ENCODE measurements around the gene POLR2C. TPM values are rescaled to one million over a fixed set of nuclear protein-coding genes. Genes with fewer than 3 reads are reported as not detected.

The POLR2C gene
- total and polyA plus RNA-seq, 2 of the 13 experiments (the other 11 are each of a cell fraction or from before 2014, with no cell fraction given): 104 to 216 TPM

GRCh38 chr16:57504491-57504890, 42.0 kb downstream of the POLR2C start:
- ATAC-seq (no peak), FAIRE-seq (no peak), DNase-seq (ENCODE audit: low spot score) (no peak)
- no peak overlapping the region for H3K9ac ChIP-seq (ENCODE audit: insufficient read depth, low read depth, low read length)
- peaks cover 8 to 51% of the 10 kb centered on the region in 2 experiments; a peak in 4 of 5 replicates for H3K27me3 ChIP-seq (ENCODE audit: control insufficient read depth in 1 of 2, insufficient read depth in 2 of 2, low read length in 2 of 2)
- H2AFZ ChIP-seq (ENCODE audit: low read length): no peak overlapping the region
- H3K4me1 ChIP-seq (ENCODE audit: insufficient read depth, low read length): peaks cover 41% of the 10 kb centered on the region
- no peaks in the 10 kb centered on the region for H4K20me1 ChIP-seq (ENCODE audit: insufficient read depth, low read length)
- H3K9me3 ChIP-seq (ENCODE audit: low read length): no peaks in the 10 kb centered on the region
- no peak overlapping the region for H3K27ac ChIP-seq (ENCODE audit: extremely low read length, insufficient read depth, low read length)
- no peak overlapping the region for H3K4me2 ChIP-seq (ENCODE audit: low read depth, low read length)
- BruUV-seq (replicated peaks): no TSS peak
- TF ChIP-seq AHR (CRISPR knock-in tag; IDR thresholded peaks at IDR 0.05) (no peak), ESRRA (CRISPR knock-in tag; IDR thresholded peaks at IDR 0.05; ENCODE audit: low read depth) (no peak), FOXJ3 (CRISPR knock-in tag; IDR thresholded peaks at IDR 0.05; ENCODE audit: borderline replicate concordance) (no peak), MED8 (CRISPR knock-in tag; IDR thresholded peaks at IDR 0.05; ENCODE audit: insufficient replicate concordance) (no peak), NFE2 (CRISPR knock-in tag; IDR thresholded peaks at IDR 0.05) (no peak), ZNF24 (IDR thresholded peaks at IDR 0.05) (no peak), ZNF781 (CRISPR knock-in tag; IDR thresholded peaks at IDR 0.05; ENCODE audit: borderline replicate concordance, not compliant biosample characterization) (no peak), CENPT (CRISPR knock-in tag; IDR thresholded peaks at IDR 0.05; ENCODE audit: low read depth) (no peak), SPEN (CRISPR knock-in tag; IDR thresholded peaks at IDR 0.05; ENCODE audit: low read depth) (no peak), KDM3A (CRISPR knock-in tag; IDR thresholded peaks at IDR 0.05; ENCODE audit: low read depth) (no peak)
- TF ChIP-seq, protein P1, sequence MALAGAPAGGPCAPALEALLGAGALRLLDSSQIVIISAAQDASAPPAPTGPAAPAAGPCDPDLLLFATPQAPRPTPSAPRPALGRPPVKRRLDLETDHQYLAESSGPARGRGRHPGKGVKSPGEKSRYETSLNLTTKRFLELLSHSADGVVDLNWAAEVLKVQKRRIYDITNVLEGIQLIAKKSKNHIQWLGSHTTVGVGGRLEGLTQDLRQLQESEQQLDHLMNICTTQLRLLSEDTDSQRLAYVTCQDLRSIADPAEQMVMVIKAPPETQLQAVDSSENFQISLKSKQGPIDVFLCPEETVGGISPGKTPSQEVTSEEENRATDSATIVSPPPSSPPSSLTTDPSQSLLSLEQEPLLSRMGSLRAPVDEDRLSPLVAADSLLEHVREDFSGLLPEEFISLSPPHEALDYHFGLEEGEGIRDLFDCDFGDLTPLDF (CRISPR knock-in tag; IDR thresholded peaks at IDR 0.05): no peak
- no peaks in the 10 kb centered on the region for H3K79me2 ChIP-seq (ENCODE audit: insufficient read depth, low read length)
- no peak overlapping the region for H3K4me3 ChIP-seq (replicated peaks in 1 of 3; ENCODE audit: insufficient read depth in 1 of 3, low read depth in 2 of 3, low read length in 3 of 3)
- CTCF ChIA-PET (ENCODE audit: low intra/inter-chr PET ratio, low total read pairs): no interaction called here
- WGBS (ENCODE audit: low lambda C conversion rate): 39% methylated on average over 5 of the region's 5 CpGs
- H3K36me3 ChIP-seq (replicated peaks in 1 of 2; ENCODE audit: control insufficient read depth in 1 of 2, insufficient read depth in 2 of 2, low read length in 2 of 2): no peaks in the 10 kb centered on the region
- in situ Hi-C loops (cut with HindIII; ENCODE audit: extremely low pct_ligation_motif_present, low pct_unique_long_range_greater_than_20kb) (no loop called here), intact Hi-C loops (cut with micrococcal nuclease; ENCODE audit: unreplicated experiment) (no loop called here)
- POLR2A ChIA-PET: no interaction called here
